GM18508 (cell line): ENCODE results near the gene LARGE2.
"Not testable (repeated sequence)": the region's sequence is repeated elsewhere in the genome, so short reads cannot be mapped to it uniquely, and the experiment has no call there.

Experiments used
- ATAC-seq: cut with Tn5 transposase; IDR thresholded peaks from one replicate; pipeline ENCODE4 v1.9.1; 2021; ENCODE audit warnings: moderate number of reproducible peaks; ENCODE audit not compliant: insufficient read depth, unreplicated experiment

The LARGE2 gene

GRCh38 chr11:45895553-45896259, 26.8 kb upstream of the LARGE2 start:
- ATAC-seq, result no peak

GRCh38 chr11:45896422-45896984, 26.0 kb upstream of the LARGE2 start:
- no peak for ATAC-seq

GRCh38 chr11:45897556-45897955, 24.9 kb upstream of the LARGE2 start:
- no peak for ATAC-seq

GRCh38 chr11:45899086-45899447, 23.4 kb upstream of the LARGE2 start:
- ATAC-seq, result no peak

- no peak for ATAC-seq
Measured at GRCh38 chr11:45899448-45900174, 22.8 kb upstream of the LARGE2 start.

- ATAC-seq, result not testable (repeated sequence)
Measured at GRCh38 chr11:45900175-45900800, 22.2 kb upstream of the LARGE2 start.

- no peak for ATAC-seq
Measured at GRCh38 chr11:45900916-45901617, 21.4 kb upstream of the LARGE2 start.

- ATAC-seq, result no peak
Measured at GRCh38 chr11:45901626-45902025, 20.8 kb upstream of the LARGE2 start.

GRCh38 chr11:45902452-45903380, 19.7 kb upstream of the LARGE2 start:
- no peak for ATAC-seq

GRCh38 chr11:45904309-45904915, 18.0 kb upstream of the LARGE2 start:
- ATAC-seq, result no peak

- no peak for ATAC-seq
Measured at GRCh38 chr11:45905095-45905494, 17.4 kb upstream of the LARGE2 start.

- not testable (repeated sequence) for ATAC-seq
Measured at GRCh38 chr11:45905576-45905975, 16.9 kb upstream of the LARGE2 start.

GRCh38 chr11:45906096-45906682, 16.3 kb upstream of the LARGE2 start:
- ATAC-seq, result no peak

GRCh38 chr11:45906965-45907611, 15.4 kb upstream of the LARGE2 start, which contains the start of gene FREY1:
TSS of gene FREY1 (minus strand) at chr11:45907271. CDS start at chr11:45907245, 26 bp downstream.
- ATAC-seq, result no peak

- no peak for ATAC-seq
Measured at GRCh38 chr11:45907911-45908370, 14.5 kb upstream of the LARGE2 start.

GRCh38 chr11:45909594-45910475, 12.6 kb upstream of the LARGE2 start:
- ATAC-seq, result no peak

GRCh38 chr11:45910623-45911022, 11.8 kb upstream of the LARGE2 start:
- ATAC-seq, result no peak
